Glomerular visceral epithelial cell (primary cell): ENCODE results near the gene KBTBD2.
"Not testable (repeated sequence)": the region's sequence is repeated elsewhere in the genome, so short reads cannot be mapped to it uniquely, and the experiment has no call there.

Source experiments
- DNase-seq: peaks from one replicate; pipeline ENCODE4 v3.0.0-alpha.2; 2016; ENCODE audit errors: extremely low spot score

KBTBD2 gene

DNA sequence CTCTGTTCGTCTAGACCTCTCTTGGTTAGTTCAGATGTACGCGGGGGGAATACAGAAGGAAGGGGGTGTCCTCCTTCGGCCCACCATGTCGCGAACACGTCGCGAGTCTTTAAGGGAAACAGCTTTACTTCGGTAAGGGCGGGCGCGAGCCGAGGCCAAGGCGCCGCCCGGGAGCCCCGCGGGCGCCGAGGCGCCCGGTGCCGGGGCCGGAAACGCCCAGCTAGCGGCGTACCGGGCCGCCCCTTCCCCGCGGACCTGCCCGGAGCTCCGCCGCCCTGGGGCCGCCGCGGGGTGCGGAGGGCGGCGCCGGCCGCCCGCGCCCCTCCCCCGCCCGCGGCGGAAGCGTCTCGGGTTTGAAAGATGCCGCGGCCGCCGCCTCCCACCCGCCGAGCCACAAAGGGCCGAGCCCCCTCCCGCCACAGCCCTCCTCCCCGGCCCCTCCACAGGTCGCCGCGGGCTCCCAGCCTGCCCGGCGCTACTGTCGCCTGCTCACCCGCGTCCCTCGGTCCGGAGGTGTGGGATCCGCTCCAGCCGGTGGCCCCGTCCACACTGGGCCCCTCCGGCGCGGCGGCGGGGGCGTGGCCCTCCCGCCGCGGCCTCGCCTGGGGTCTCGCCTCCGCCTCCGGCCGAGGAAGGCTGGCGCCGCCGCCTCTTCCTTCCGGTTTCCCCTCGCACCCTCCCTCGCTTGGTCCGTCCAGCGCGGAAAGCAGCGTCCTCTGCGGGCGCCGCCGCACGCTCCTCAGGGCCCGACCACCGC lies at the start of gene KBTBD2:
KBTBD2 (minus strand) TSS at position 718 of the 757 bp plus-strand sequence. CDS start 12,156 bp downstream, outside the sequence.
- DNase-seq: peak; percentile 89

DNA sequence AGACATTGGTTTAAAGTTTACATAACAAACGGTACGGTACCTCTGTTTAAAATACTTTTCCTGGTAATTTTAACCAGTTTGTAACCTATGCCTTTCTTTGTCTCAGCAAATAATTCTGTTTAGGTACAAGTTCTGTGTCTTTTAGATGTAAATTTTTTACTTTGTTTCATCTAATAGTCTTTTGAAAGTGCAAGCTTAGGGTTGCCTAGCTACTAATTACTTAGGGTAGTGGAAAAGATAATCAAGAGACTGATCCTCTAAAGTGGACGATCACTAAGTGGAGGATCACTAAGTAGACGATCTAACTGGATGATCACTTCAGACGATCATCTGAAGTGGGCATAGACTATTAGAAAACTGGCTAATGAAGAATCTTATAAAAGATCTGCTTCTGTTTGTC lies 49.6 kb upstream of the KBTBD2 start:
- no peak for DNase-seq

DNA sequence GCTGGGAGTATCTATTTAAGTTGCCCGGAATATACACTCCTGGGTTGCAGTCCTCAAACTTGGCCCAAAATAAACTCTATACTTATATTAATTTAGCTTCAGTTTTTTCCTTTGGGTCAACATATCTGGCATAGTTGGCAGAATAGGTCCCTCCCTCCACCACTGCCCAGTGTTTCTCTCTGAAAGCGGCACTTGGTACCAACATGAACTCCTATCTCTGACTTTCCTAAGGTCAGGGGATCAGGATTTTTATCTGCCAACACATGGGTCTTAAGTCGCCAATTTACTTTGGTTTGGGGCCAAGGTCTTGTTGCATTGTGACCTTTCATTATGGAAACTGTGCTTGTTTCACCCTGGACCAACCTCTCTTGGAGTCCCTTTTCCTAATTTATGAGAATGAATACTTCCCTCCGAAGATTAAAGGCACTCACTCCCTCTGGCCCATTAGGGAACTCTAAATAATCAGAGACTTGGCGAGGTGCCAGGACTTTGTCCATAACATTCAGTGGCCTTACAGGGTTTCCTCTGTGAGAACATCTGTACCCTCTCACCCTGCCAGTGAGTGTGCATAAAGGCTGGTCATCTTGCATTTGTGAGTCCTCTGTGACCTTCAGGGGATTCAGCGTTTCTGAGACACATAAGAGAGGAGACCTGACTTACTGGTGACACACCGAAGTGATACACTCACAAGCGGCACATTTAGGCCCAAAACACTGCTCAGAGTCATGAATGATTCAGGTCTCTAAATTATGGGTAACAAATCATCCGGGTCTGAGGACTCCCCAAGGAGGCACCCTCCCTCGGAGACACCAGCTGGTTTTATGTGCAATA lies 46.0 kb upstream of the KBTBD2 start:
- no peak for DNase-seq

- no peak for DNase-seq
These were observed 45.1 kb upstream of the KBTBD2 start for GRCh38 chr7:32936689-32937088.

GRCh38 chr7:32935558-32935957 lies 44.0 kb upstream of the KBTBD2 start:
- DNase-seq: no peak

GRCh38 chr7:32930378-32930777 lies 38.8 kb upstream of the KBTBD2 start:
- DNase-seq: no peak

- no peak for DNase-seq
These were observed 38.0 kb upstream of the KBTBD2 start for GRCh38 chr7:32929430-32930143.

GRCh38 chr7:32928785-32929298 lies 37.3 kb upstream of the KBTBD2 start:
- DNase-seq: no peak

DNA sequence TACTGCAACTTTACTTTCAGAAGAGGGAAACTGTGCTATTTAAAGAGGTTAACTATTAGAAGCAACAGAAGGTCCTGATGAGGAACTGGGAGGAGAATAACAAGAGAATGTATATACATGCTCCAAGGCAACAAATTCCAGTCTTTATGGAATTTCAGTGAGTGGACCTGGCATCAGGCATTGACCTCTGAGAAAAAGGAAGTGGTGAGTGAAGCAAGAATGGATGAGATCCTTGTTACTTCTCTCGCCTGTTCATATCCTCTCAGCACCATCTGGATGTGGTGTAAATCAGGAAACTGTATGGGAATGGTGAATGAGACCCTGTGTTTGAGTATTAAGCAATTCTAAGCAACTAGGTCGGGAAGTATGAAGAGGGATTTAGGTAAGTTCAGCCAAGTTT lies 30.3 kb upstream of the KBTBD2 start:
- DNase-seq: no peak

DNA sequence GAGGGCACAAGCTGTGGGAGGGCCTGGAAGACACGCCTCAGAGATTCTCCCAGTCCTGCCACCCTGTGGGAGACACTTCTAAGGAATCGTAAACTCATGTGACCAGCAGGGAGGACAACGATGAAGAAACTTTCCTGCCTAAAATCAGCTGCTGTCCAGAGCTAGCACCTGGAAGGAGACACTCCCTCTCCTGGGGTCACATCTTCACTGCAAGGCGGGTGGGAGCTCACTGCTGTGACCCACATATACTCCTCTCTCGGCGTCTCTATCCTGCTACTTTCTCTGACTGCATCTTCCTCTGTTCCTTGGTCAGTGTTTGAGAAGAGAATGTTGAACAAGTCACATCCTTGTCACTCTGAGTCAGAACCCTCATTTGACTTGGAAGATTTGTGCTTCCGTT lies 25.4 kb upstream of the KBTBD2 start:
- DNase-seq: not testable (repeated sequence)

DNA sequence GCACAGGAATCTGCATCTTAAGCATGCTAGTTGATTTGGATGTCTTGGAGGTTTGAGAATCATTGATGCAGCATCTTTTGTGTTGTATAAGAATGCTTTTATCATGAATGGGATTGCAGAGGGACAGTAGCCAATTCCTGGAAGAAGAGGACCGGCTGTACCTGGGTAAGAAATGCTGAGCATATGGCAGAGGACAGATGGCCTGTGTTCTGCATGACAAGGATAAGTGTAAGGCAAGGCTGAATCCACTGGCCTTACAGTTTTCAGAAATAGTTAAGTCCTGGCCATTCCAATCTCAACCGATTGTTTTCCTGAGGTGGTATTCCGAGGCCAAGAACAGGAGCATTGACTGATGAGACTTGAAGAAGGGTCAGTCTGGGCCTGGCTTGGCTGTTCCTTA lies 24.4 kb upstream of the KBTBD2 start:
- DNase-seq: no peak

DNA sequence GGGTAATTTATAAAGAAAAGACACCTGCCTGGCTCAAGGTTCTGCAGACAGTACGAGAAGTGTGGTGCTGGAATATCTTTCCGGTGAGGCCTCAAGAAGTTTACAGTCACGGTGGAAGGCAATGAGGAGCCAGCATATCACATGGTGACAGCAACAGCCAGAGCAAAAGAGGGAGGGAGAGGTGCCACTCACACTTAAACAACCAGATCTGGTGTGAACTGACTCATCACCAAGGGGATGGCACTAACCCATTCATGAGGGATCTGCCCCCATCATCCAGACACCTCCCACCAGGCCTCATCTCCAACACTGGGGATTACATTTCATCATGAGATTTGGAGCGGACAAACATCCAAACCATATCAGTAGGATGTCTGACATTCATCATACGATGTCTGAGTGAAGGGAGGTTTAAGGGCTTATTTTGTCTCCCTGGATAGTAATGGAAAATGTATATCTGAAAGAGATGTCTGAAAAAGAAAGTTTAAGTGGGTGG lies 23.5 kb upstream of the KBTBD2 start:
- DNase-seq: no peak

DNA sequence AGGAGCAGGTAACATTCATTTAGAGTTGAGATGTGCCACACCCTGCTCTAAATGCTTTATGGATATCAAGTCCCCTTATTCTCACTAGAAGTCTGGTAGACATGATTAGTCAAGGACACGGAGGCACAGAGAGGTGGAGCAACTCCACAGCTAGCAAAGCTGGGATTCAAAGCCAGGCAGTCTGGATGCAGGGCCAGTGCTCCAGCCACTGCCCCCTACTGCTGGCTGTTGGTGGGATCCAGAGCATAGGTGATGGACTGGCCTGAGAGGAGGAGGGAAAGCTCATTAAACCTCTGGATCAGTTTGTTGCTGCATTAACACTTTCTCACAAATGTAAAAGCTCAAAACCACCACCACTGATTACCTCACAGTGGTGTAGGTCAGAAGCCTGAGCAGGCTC lies 22.6 kb upstream of the KBTBD2 start:
- no peak for DNase-seq

GRCh38 chr7:32910195-32910594 lies 18.6 kb upstream of the KBTBD2 start:
- no peak for DNase-seq

GRCh38 chr7:32905175-32905662 lies 13.7 kb upstream of the KBTBD2 start:
- no peak for DNase-seq

DNA sequence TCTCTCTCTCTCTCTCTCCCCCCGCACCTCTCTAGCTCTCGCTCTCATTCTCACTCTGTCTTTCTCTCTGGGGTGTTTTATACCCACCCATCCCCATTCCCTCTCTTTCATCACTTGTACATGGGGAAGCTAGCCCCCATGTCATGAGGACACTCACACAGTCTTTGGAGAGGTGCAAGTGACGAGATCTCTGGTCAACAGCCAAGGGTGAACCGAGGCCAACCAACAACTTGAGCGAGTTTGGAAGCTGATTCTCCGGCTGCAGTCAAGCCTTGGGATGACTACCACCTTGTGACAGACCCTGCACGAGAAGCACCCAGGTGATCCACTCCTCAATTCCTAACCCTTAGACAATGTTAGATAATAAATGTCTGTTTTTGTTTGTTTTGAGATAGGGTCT lies 10.1 kb upstream of the KBTBD2 start:
- DNase-seq: no peak

- DNase-seq: no peak
These were observed 9.0 kb upstream of the KBTBD2 start for GRCh38 chr7:32900433-32900995.

- not testable (repeated sequence) for DNase-seq
These were observed 5.8 kb upstream of the KBTBD2 start for GRCh38 chr7:32897376-32897775.

- DNase-seq: no peak
These were observed 5.2 kb upstream of the KBTBD2 start for GRCh38 chr7:32896564-32897347.

GRCh38 chr7:32894171-32894570 lies 2.6 kb upstream of the KBTBD2 start:
- DNase-seq: no peak

- no peak for DNase-seq
These were observed 2.2 kb upstream of the KBTBD2 start for GRCh38 chr7:32893722-32894121.
